T-helper 1 cell (primary cell): ENCODE results near the gene SUPT7L.
A peak's percentile ranks its signal among the peaks of the same experiment; 100 is the strongest.

ENCODE experiments used
- DNase-seq, 5 donors: peaks; one replicate each; pipeline ENCODE4 v3.0.0-alpha.2; 2012 to 2020
- total RNA-seq, 4 donors: gene quantifications; one replicate each; lab custom pipeline; 2026; lab: John Stamatoyannopoulos, UW

The SUPT7L gene
- total RNA-seq, result 89.5 to 121 (median 109) reads per million in 4 donors

GRCh38 chr2:27663285-27664153 is at the start of gene SUPT7L, which contains the start of gene SLC4A1AP:
TSS of gene SUPT7L (minus strand) at chr2:27663614. CDS start at chr2:27662192, 1,422 bp downstream.
TSS of gene SLC4A1AP (plus strand) at chr2:27663889. CDS start at chr2:27663915, 26 bp downstream.
- DNase-seq, result peak; percentile 46 to 86 (median 61)

GRCh38 chr2:27713201-27713600 is 49.8 kb upstream of the SUPT7L start:
- DNase-seq, result no peak

- DNase-seq, result no peak
Measured at GRCh38 chr2:27712522-27712921, 49.1 kb upstream of the SUPT7L start.

- DNase-seq, result no peak
Measured at GRCh38 chr2:27711804-27712203, 48.4 kb upstream of the SUPT7L start.

- no peak for DNase-seq
Measured at GRCh38 chr2:27710640-27711430, 47.4 kb upstream of the SUPT7L start.

GRCh38 chr2:27709960-27710575 is 46.7 kb upstream of the SUPT7L start:
- no peak for DNase-seq

GRCh38 chr2:27709326-27709725 is 45.9 kb upstream of the SUPT7L start:
- DNase-seq, result no peak

- DNase-seq, result no peak
Measured at GRCh38 chr2:27708666-27709065, 45.3 kb upstream of the SUPT7L start.

- no peak for DNase-seq
Measured at GRCh38 chr2:27708257-27708654, 44.8 kb upstream of the SUPT7L start.

GRCh38 chr2:27707462-27708256 is 44.2 kb upstream of the SUPT7L start:
- no peak for DNase-seq

- DNase-seq, result no peak
Measured at GRCh38 chr2:27705851-27706622, 42.6 kb upstream of the SUPT7L start.

- no peak for DNase-seq
Measured at GRCh38 chr2:27704342-27704876, 41.0 kb upstream of the SUPT7L start.

- DNase-seq, result peak; percentile 49 to 84 (median 71)
Measured at GRCh38 chr2:27703638-27704341, 40.4 kb upstream of the SUPT7L start.

GRCh38 chr2:27702302-27702701 is 38.9 kb upstream of the SUPT7L start:
- no peak for DNase-seq

- DNase-seq, result no peak
Measured at GRCh38 chr2:27701676-27702075, 38.3 kb upstream of the SUPT7L start.

GRCh38 chr2:27697660-27698059 is 34.2 kb upstream of the SUPT7L start:
- DNase-seq, result peak in 1 of 5 donors; percentile 38

- DNase-seq, result no peak
Measured at GRCh38 chr2:27690052-27690451, 26.6 kb upstream of the SUPT7L start.

- DNase-seq, result no peak
Measured at GRCh38 chr2:27689424-27689823, 26.0 kb upstream of the SUPT7L start.

- no peak for DNase-seq
Measured at GRCh38 chr2:27687232-27687631, 23.8 kb upstream of the SUPT7L start.

GRCh38 chr2:27685577-27685976 is 22.2 kb upstream of the SUPT7L start:
- no peak for DNase-seq
